Posterior cingulate gyrus (tissue), 11 donors: ENCODE results near the gene POLR3A.
"Not testable (repeated sequence)": the region's sequence is repeated elsewhere in the genome, so short reads cannot be mapped to it uniquely, and the experiment has no call there.

Experiments used
- DNase-seq, 10 donors: peaks; one replicate each; pipeline versions ENCODE4 v3.0.0 to v3.0.0-alpha.2; 2020 to 2021; ENCODE audit warnings: mixed read lengths in 3 of 10
- intact Hi-C: fragments of 100-400 bp; cut with DNase I; formaldehyde crosslinking; loops from one replicate; pipeline ENCODE4 v1.15.1; 2023

POLR3A gene

DNA sequence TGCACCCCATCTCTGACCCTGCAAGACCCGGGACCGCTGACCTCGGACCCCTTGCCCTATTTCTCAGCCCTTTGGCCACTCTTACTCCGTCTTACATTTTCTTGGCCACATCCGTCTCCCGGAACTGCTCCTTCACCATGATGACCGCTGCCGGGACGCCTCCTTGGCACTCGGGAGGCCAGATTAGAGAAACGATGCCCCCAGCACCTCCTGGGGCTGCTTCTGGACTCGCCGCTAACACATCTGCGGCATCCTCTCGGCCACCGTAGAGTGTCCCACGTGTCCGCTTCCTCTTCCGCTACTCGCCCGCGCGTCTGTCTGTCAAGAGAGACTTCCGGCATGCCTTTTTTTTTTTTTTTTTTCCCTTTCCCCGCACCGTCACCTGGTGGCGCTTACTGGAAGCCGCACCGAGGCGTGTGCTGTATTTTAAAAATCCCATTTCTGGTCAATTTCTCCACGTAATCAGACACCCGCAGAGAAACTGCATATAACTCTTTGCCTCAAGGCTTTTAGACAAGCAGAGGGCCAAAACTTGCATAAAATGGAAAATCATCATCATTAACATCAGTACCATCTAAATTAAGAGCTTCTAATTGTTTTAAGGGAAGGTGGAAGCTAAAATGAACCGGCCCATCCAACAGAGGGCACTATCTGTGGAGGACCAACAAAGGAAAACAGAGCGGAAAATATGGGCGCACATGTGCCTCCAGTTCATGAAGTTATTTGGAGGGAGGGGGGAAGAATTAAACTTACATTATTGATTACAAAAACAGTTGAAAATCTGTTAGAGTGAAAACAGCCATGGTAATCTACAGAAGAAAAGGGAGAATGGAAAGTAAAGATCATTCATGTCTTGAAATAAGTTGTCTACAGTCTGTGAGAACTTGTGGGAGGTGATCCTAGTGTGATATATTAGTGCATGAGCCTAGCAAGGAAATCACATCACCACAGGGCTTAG lies at the start of gene POLR3A:
Gene POLR3A (minus strand): TSS at position 247 of the 958 bp plus-strand sequence. CDS start 108 bp downstream, at position 139.
- intact Hi-C loops = loop anchor here (2.0 kb wide), 1 partner anchor 183 kb away; no protein-coding TSS in a partner anchor
- DNase-seq = peak; percentile 81 to 98 (median 89)

DNA sequence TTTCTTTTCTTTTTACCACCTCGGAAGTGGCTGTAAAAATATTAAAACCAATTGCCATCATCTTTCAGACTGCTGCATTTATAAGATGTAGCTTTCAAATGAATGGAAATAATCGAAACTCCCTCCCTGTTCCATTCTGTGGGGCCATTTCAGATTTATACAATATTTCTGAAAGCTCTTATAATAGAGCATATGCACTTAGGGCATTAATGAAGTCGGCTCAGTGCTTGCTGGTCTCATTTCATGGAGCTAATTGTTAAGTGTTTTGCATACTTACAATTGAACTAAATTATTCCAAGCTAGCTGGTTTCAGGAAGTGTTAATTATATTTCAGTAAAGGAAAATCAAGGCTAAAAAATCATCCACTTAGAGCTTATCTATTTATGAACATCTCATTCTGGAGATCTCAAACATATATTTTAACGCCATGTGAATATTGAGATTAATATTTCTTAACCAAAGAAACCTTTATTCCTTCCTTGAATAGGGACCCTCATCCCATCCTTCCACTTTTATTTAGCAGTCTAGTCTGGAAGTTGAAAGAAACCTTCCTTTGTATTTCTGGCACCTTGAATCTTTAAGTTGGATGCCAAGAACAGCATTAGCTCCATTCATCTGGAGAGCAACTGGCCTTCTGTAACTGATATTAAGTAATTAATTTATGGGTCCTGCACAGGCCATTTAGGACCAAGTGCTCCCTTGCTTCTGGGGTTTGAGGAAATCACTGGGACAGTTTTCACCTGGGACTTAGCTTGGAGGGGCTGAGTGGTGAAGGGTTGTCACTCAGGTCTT lies 49.4 kb upstream of the POLR3A start:
- intact Hi-C loops = no loop called here
- DNase-seq = no peak

- intact Hi-C loops = not testable (repeated sequence)
- DNase-seq = peak in 1 of 10 donors; percentile 26
These were observed 46.5 kb upstream of the POLR3A start for GRCh38 chr10:78075806-78076205.

DNA sequence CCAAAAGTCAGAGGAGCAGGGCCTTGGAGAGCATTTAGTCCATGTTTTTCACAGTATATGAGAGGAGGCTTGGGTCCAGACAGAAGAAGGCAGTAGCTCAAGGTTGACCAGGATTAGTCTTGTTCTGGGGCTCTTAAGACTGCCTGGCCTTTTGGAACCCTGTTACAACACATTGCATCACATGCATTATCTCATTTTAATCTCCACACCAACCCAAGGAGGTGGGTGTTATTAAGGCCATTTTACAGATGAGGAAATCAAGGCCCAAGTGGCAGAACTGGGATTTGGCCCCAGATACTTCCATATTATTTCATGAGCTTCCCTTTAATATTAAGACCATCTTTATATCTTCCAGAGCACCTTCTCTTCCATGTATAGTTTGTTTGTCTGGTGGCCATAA lies 43.2 kb upstream of the POLR3A start:
- no peak for DNase-seq
- intact Hi-C loops = no loop called here

- intact Hi-C loops = no loop called here
- peak in 1 of 10 donors; percentile 53 for DNase-seq
These were observed 42.5 kb upstream of the POLR3A start for GRCh38 chr10:78071857-78072179.

GRCh38 chr10:78071140-78071856 lies 42.0 kb upstream of the POLR3A start:
- DNase-seq = peak in 2 of 10 donors; percentile 44 to 60
- intact Hi-C loops = no loop called here

DNA sequence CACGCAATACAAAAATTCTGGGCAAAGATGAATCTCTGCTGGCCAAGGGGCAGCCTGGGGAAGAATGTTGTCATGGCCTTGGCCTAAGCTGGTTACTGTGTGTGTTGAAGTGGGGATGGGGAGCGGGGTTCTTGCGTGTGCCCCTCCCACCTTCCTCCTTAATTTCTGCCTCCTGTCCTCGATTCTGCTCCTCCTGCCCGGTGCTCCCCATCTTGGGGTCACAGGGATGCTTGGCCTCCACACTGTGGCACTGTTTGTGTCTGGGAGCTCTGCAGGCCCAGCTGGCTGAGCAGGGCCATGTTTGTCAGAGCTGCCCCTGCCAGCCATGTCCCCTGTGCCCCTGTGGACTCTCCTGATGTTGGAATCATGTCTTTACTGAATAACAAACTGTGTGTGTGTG lies 41.4 kb upstream of the POLR3A start:
- intact Hi-C loops = no loop called here
- DNase-seq = peak in 1 of 10 donors; percentile 63

DNA sequence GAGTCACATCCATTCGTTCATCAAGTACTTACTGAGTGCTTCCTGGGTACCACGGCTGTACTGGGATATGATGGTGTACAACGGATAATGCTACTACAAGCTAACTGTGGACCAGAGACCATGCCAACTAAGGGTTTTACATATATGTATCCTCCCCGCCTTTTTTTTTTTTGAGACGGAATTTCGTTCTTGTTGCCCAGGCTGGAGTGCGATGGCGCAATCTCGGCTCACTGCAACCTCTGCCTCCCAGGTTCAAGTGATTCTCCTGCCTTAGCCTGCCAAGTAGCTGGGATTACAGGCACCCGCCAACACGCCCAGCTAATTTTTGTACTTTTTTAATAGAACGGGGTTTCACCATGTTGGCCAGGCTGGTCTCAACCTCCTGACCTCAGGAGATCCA lies 40.7 kb upstream of the POLR3A start:
- peak in 1 of 10 donors; percentile 26 for DNase-seq
- intact Hi-C loops = not testable (repeated sequence)

GRCh38 chr10:78069151-78069550 lies 39.8 kb upstream of the POLR3A start:
- peak in 3 of 10 donors; percentile 23 to 67 (median 54) for DNase-seq
- intact Hi-C loops = no loop called here

DNA sequence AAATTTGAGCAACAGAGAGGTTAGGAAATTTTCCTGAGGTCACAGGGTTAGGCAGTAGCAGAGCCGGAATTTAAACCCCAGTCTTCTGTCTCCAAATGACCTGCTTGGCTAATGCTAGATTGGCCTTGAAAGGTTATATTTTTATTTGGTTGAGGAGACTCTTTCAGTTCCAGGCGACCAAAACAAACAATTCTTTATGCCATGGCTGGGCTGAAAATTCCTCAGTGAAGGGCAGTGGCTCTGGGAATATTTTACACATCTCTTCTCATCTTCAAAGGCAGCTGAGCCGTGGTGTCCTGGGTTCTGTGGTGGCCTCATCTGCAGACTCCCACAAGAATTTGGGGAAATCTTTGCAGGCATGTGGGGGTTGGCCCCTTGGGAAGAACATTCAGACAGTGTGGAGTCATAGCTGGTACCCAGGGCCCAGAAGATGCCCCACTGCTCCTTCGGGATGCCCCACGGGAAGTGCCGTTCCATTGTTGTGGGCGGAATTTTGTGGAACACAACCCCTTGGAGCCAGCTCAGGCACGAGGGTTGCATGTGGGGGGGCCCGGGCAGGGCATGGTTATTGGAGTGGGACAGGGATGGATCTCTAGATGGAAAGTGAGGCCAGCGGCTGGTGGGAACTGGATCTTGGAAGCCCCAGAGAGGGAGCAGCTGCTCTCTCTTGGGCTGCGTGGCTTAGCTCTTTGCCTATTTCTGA lies 37.6 kb upstream of the POLR3A start:
- intact Hi-C loops = no loop called here
- DNase-seq = peak in 2 of 10 donors; percentile 48 to 57

GRCh38 chr10:78066012-78066411 lies 36.7 kb upstream of the POLR3A start:
- intact Hi-C loops = no loop called here
- DNase-seq = peak in 2 of 10 donors; percentile 30 to 60

GRCh38 chr10:78065611-78066010 lies 36.3 kb upstream of the POLR3A start:
- peak in 2 of 10 donors; percentile 4 to 8 for DNase-seq
- intact Hi-C loops = no loop called here

DNA sequence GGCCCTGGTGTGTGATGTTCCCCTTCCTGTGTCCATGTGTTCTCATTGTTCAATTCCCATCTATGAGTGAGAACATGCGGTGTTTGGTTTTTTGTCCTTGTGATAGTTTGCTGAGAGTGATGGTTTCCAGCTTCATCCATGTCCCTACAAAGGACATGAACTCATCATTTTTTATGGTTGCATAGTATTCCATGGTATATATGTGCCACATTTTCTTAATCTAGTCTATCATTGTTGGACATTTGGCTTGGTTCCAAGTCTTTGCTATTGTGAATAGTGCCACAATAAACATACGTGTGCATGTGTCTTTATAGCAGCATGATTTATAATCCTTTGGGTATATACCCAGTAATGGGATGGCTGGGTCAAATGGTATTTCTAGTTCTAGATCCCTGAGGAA lies 35.6 kb upstream of the POLR3A start:
- DNase-seq, intact Hi-C loops: not testable (repeated sequence)

DNA sequence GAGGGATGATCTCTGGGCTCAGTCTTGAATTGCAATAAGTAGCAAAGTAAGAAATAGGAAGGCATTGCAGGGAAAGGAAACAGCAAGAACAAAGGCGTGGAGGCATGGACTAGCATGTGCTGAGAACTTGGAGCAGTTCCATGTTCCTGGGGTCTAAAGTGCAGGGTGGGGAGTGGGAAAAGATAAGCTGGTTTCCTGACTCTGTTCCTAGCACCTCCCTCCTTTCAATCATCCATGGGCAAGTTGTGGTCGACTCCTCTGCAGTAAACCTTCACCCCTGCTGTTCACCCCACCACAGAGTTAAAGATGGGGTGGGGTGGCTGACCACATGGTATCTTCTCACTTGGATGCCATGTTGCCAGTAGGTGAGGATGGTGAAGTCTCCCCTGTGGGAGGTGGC lies 33.9 kb upstream of the POLR3A start:
- peak in 1 of 10 donors; percentile 27 for DNase-seq
- intact Hi-C loops = no loop called here

DNA sequence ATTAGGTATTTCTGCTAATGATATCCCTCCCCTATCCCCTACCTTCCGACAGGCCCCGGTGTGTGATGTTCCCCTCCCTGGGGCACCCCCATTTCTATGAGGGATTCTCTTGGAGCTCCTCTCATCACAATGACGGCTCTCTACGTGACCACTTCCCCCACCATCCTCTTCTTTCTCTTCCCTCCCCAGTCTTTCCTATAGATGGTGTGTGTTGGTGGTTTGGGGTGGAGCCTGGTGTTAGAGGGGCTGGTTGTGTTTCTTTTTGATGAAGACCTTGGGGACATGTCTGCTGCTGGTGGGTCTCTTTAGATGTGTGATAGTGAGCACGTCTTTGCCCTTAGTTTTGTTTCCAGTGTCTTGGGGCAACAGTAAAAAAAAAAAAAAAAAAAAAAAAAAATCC lies 33.0 kb upstream of the POLR3A start:
- peak in 2 of 10 donors; percentile 5 to 32 for DNase-seq
- intact Hi-C loops = no loop called here

DNA sequence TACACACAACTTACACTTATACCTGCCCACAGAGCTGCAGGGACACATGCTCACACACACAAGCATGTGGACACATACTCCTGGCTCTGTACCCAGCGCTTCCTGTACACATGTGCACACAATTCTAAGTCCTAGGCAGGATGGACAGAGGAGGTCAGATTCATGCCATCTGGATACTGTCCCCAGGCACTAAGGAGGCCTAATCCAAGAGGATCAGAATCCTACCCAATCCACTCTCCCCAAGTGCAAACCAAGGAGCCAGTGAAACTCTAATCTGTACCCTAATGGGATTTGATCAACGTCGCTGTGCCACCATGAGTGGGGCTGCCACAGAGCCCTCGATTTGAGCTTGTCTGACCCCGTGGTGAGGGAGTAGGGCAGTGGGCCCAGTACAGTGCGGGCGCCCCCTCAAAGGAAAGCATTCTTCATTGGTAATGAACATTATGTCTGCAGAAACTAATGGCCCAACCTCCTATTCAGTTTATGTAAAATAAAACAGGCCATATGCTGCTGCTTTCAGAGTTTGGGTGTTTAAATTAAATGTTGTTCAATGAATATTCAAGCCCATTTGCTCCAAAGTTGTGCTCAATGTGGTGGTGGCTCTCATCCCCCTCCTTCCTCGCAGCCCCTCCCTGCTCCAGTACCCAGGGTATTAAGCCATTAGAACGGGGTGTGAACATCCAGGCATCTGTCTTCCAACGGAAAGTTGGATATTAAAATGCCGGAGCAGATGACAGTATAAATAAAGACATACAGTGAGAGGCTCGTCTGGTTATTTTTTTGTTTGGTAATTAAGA lies 30.8 kb upstream of the POLR3A start:
- intact Hi-C loops = loop anchor here (10.0 kb wide), 2 partner anchors 135 to 595 kb away; no protein-coding TSS in a partner anchor
- DNase-seq = peak in 1 of 10 donors; percentile 33

GRCh38 chr10:78058562-78058961 lies 29.2 kb upstream of the POLR3A start:
- peak in 1 of 10 donors; percentile 26 for DNase-seq
- intact Hi-C loops = loop anchor here (10.0 kb wide), 2 partner anchors 136 to 596 kb away; no protein-coding TSS in a partner anchor

DNA sequence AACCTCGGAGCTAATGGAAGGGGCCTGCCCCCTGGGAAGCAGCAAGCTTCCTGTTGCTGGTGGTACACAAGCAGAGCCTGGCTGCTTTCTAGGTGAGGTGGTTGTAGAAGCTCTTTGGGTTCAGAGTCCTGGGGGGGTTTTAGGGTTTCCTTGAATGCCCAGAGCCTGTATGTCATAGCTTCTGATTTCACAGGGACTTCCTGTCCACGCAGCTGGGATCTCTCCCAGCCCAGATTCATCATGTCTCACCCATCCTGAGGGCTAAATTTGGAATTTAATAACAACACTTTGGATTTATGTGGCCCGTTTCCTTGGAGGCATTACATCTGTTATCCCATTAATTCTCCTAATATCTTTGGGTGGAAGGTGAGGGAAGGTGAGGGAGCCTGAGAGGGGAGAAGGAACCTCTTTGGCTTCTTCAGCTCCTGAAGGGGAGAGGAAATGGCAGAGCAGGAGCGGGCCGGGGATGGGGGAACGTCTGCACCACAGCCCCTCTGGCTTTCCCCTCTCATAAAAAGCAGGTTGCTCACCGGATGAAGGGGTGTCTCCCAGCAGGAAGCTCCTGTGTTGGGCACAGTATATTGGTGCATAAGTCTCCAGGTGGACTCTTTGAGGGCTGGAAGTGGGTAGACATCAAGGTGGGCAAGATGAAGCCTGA lies 24.0 kb upstream of the POLR3A start:
- intact Hi-C loops = loop anchor here (10.0 kb wide), 2 partner anchors 141 to 601 kb away; no protein-coding TSS in a partner anchor
- DNase-seq = peak in 1 of 10 donors; percentile 39
